Measurements from ENCODE around the gene P2RX7. TPM values are rescaled to one million over a fixed set of nuclear protein-coding genes. Genes with fewer than 3 reads are reported as not detected.

Gene P2RX7
- polyA plus RNA-seq, 2 of the 4 experiments (the other 2 are of a cell fraction) = 0.03 TPM; not detected in 1

- no peak for TF ChIP-seq HOXA7 (CRISPR knock-in tag; IDR thresholded peaks at IDR 0.05)
Measured at GRCh38 chr12:121088195-121088585, 44.5 kb upstream of the P2RX7 start (continued).

GRCh38 chr12:121089031-121089812 is 43.5 kb upstream of the P2RX7 start:
- CTCF ChIA-PET = interaction anchor here (0.6 to 2.6 kb wide), 3 partner anchors 22 to 226 kb away, joined by 4 to 8 read pairs (median 4); no protein-coding TSS in a partner anchor
- H3K4me2 ChIP-seq = no peak overlapping the region
- POLR2A ChIA-PET = no interaction called here
- FAIRE-seq (no peak), ATAC-seq (peak; percentile 55 to 78; a peak in 4 of 6 replicates), DNase-seq (ENCODE audit: low read depth in 1 of 2, low spot score in 1 of 2) (peak in 1 of 2 experiments; percentile 35)
- no peaks in the 10 kb centered on the region for H3K4me1 ChIP-seq
- no peak overlapping the region for H3K4me3 ChIP-seq
- 67% methylated on average over 14 of the region's 14 CpGs for WGBS (ENCODE audit: missing lambda C conversion rate)
- no peak for TF ChIP-seq ZFP36 (IDR thresholded peaks at IDR 0.05; ENCODE audit: borderline replicate concordance, partially characterized antibody)
- no peak for TF ChIP-seq FOSB (CRISPR knock-in tag; IDR thresholded peaks at IDR 0.05)
- TF ChIP-seq EP300 (IDR thresholded peaks at IDR 0.05) = no peak
- TF ChIP-seq ZSCAN20 (CRISPR knock-in tag; IDR thresholded peaks at IDR 0.05) = no peak
- no peak for TF ChIP-seq REST (IDR thresholded peaks at IDR 0.05)
- TF ChIP-seq MAFK (IDR thresholded peaks at IDR 0.05; ENCODE audit: partially characterized antibody) = no peak
- no peak for TF ChIP-seq NPAS2 (CRISPR knock-in tag; IDR thresholded peaks at IDR 0.05; ENCODE audit: borderline replicate concordance)
- TF ChIP-seq TFCP2L1 (CRISPR knock-in tag; IDR thresholded peaks at IDR 0.05) = no peak
- TF ChIP-seq RNF2 (IDR thresholded peaks at IDR 0.05; ENCODE audit: borderline replicate concordance, low read depth) = no peak
- no peak for TF ChIP-seq EHMT2 (IDR thresholded peaks at IDR 0.05; ENCODE audit: low read depth)
- TF ChIP-seq HOXA7 (CRISPR knock-in tag; IDR thresholded peaks at IDR 0.05) = no peak
- TF ChIP-seq CTCF (IDR thresholded peaks at IDR 0.05) = 0 out of 3 replicates have a peak, but pooled peaks have one; percentile 7
- no peak for TF ChIP-seq ELK1 (IDR thresholded peaks at IDR 0.05; ENCODE audit: low read depth, low read length)
- TF ChIP-seq TP53 (CRISPR knock-in tag; IDR thresholded peaks at IDR 0.05) = no peak
- no peak for TF ChIP-seq E2F6 (IDR thresholded peaks at IDR 0.05; ENCODE audit: borderline replicate concordance, low read depth)
- TF ChIP-seq JUN (IDR thresholded peaks at IDR 0.05) = no peak
- 0 out of 5 replicates have a peak, but pooled peaks of 1 of the 2 experiments have one; percentile 5 for TF ChIP-seq RAD21 (conservative IDR thresholded peaks at IDR 0.05 in 1 of 2, IDR thresholded peaks at IDR 0.05 in 1 of 2)
- H3K9me3 ChIP-seq = no peaks in the 10 kb centered on the region
- no peak overlapping the region for H3K27ac ChIP-seq
